Right hindlimb (tissue), 1 donor: ENCODE data around the gene TMEM218.
A peak's percentile ranks its signal among the peaks of the same experiment; 100 is the strongest.

ENCODE experiments used
- DNase-seq: peaks from one replicate; pipeline ENCODE4 v3.0.0-alpha.2; 2018

The TMEM218 gene

DNA sequence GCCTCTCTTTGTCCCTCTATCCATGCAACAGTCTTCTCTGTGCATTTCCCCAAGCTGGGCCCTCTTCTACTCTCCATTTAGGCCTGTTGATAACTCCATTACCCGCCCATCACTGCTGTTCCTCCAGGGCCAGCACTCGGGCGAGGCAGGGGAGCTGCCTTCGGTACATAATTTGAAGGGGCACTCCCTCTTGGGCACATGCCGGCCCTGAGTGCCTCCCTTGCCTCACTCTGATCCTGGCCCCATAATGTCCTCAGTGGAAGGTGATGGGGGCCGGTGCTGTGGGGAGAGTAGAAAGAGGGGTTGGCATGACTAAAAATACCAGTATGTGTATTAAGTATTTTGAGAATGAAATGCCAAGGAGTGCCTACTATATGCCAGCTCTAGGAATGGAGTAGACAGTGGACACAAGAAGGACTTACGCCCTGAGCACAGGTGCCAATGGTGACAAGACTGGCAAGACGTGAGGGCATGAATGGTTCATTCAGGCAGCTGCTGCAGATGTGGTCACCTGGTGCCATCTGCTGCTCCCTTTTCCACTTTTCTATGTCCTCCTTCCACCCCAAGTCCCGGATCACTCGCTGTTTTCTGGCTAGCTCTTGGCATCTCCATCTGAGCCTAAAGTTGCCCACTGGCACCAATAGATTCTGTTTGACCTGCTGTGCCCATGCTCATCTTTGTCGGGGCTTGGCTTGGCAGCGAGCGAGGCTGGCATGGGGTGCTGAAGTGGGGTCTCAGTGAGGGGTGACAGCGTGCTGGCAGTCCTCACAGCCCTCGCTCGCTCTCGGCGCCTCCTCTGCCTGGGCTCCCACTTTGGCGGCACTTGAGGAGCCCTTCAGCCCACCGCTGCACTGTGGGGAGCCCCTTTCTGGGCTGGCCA is 22.6 kb downstream of the TMEM218 start:
- no peak for DNase-seq

DNA sequence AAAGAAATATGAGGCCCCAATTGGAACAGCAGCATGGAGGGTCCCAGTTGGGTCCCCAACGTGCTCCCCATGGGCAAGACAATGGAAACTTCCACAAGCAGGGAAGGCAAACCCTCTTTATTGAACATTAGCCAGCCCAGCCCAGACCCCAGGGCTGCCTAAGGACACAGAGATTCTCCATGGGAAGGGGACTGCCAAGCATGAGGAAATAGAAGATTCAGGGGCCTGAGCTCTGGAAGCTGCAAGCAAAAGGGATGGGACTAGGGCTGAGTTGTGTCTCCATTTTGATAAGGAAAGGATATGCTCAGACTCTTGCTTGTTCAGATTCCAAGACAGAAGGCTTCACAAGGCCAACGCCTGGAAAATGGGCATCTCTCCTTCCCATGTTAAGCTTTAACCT is 23.3 kb downstream of the TMEM218 start:
- DNase-seq, result no peak

DNA sequence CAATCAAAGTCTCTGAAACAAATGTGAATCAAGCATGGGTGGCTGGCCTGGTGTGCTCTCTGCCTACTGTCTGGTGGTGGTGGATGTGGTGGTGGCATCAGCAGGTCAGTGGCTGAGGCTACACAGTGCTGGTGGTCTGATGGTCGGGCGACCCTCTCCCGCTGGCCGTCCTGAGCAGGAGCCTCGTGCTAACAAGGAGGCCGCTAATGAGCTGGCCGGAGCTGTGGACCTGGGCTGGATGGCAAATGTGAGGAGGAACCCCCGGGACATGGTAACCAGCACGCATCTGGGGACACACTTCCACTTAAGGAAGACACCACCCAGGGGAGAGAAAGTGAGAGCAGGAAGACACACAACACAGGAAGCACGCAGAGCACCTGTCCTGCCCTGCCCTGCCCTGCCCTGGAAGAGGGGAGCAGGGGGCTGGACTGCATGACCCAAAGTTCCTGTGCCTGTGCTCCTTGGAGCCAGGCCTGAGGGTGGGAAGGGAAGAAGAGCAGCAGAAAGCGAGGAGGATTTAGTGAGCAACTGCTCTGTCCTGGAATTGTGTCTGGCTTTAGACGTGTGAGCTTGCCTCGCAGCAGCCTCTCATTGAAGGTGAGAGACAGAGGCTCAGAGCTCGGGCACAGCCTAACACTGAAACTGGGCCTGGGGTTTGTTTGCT is 24.7 kb downstream of the TMEM218 start:
- DNase-seq, result no peak

DNA sequence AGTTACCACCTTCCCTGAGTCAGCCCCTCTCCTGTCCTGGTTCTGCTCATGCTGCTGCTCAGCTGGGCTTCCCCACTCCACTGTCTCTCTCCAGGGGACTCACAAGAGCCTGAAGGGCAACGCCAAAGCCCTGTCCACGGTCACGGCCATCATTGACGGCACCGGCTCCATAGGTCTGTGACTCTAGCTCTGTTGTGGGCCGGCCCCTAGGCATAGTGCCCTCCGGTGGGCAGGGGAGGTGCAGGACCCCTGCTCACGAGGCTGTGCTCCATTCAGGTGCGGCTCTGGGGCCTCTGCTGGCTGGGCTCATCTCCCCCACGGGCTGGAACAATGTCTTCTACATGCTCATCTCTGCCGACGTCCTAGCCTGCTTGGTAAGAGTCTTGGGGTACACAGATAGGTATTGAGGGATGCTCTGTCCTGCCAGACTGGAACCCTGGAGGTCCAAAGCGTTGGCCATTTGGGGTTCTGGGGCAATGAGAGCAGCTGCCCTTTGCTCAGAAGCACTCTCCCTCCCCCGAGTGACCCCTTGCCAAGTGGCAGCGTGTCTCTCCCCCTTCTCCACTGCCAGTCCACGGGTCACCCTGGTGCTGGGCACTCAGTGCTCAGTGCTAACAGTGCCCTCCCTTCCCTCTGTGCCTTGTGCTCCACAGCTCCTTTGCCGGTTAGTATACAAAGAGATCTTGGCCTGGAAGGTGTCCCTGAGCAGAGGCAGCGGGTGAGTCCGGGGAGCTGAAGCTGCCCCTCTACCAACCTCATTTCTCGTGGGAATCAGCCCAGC is 25.9 kb downstream of the TMEM218 start:
- DNase-seq, result peak; percentile 14

DNA sequence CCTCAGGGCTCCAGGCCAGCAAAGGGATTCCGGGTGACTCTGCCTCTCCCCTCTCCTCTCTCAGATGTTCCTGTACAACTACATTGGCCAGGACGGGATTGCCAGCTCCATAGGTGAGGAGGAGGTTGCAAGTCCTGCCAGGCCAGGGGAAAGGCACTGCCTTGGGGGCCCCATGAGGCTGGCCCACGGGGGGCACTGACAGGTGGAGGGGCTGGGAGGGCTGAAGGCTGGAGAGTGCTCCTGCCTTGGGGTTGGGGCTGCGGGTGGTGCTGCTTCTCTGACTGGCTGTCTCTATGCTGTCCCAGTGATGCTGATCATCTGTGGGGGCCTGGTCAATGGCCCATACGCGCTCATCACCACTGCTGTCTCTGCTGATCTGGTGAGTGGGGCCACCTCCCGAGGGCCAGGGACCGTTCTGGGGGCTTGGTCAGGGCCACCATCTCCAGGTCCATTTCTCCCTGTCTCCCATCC is 26.6 kb downstream of the TMEM218 start:
- no peak for DNase-seq

DNA sequence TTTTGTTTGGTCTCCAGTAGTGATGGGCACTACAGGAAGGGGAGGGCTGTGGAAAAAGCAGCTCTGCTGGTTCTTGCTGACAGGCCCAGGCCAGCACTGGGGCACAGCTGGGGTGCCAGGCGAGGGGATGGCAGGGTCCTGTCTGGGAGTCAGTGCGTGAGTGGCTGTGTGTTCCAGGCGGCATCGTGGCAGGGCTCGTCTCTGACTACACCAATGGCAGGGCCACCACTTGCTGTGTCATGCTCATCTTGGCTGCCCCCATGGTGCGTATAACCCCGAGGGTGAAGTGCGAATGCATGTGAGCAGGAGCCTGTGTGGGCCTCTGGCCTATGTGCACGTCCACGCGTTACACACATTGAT is 27.4 kb downstream of the TMEM218 start:
- no peak for DNase-seq

DNA sequence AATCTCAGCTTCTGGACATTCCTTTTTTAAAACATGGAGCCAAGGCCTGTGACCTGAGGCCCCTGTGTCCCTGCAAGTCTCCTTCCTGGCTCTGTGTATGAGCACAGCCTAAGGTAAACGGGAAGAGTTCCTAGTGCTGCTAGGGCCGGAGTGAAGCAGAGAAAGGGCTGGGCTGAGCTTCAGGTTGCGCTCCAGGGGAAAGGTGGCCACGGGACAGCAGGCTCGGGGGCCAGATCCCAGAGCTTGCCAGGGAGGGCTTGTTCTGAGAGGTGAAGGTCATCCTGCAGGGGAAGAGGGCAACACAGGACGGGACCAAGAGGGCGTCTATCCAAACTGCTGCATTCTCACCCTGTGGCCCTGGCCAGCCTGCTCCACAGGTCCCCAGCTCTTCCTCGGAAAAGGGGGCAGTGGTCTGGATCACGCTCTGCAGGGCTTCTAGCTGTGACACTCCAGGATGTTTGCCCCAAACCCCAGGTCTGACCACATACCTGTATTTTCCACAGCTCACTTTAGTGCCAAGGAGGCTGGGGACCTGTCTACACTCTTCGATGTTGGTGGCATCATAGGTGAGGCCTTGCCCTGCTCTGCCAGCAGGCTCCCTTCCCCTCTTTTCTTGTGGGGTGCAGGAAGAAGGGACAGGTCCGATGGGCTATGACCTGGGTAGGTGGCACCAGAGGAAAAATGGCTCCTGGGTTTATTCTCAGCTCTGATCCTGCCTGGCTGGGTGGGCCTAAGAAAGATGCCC is 27.9 kb downstream of the TMEM218 start:
- no peak for DNase-seq

DNA sequence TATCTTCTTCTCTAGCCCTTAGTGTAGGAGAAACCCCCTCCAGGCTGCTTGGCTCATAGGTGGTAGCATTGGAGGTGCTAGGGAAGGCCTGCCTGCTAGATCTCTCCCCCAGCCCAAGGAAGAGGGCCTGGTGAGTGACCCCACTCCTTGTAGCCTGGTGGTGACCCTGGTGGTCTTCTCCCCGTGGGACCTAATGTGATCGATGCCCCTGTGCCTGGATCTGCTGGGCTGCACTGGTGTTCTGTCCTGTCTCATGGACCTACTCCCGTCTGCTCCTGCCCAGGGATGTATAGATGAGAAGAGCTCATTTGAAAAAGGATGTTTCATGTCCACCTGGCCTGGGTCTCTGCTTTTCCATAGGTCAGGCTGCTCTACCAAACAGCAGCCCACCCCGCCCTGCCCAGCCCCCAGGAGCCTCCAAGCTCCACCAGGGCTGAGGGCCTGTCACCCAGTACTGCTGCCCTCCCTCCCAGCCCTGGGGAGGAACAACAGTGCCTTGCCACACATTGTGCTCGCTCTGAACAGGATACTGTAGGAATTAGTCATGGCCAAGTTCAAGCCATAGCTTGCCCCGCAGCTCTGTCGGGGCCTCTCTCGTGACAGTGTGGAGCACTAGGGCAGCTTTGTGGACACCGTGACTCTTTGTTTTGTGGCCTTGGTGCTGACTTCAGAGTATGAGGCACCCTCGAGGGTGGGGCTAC is 28.7 kb downstream of the TMEM218 start:
- no peak for DNase-seq

DNA sequence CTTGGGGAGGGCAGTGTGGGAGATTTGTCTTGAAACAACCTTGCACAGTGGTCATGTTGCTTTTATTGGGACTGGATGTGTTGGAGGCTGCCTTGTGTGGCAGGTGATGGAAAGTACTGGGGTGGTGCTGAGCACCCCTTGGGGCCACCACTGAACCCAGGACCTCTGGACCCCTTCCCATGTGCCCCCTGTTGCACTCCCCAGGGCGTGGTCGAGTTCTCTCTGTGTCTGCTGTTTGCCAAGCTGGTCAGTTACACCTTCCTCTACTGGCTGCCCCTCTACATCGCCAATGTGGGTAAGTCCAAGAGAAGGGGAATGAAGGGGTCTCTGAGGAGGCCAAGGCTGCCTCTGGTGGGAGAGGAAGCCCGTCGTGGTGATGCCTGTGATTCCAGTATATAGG is 29.4 kb downstream of the TMEM218 start:
- DNase-seq, result no peak

DNA sequence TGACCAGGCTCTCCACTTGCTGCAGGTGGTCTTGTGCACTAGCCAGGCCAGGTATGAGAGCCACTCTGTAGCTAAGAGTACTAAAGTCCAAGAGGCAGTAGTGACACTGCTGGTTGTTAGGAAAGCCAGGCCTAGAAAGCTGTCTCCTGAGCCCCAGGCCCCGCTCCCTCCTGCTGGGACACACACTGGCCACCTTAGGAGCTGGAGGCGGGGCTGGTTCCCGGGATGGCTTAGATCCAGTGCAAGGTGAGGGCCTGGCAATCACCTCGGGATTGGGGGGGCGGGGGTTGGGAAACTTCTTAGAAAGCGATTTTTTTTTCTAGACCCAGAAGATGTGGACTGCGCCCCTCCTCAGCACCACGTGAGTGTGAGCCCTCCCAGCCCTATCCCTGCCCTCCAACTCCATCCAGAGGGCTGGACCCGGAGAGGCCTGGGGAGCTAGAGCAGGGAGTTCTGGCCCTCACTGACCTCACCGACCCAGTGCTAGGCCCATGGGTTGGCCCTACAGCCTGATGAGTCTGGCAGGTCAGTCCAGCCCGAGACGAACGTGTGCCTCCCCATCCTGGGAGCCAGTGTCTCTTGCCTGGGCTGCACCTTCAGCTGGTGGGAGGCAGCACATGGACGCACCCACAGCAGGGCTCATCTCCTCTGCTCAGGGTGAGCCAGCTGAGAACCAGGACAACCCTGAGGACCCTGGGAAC is 30.2 kb downstream of the TMEM218 start:
- DNase-seq, result peak; percentile 16

DNA sequence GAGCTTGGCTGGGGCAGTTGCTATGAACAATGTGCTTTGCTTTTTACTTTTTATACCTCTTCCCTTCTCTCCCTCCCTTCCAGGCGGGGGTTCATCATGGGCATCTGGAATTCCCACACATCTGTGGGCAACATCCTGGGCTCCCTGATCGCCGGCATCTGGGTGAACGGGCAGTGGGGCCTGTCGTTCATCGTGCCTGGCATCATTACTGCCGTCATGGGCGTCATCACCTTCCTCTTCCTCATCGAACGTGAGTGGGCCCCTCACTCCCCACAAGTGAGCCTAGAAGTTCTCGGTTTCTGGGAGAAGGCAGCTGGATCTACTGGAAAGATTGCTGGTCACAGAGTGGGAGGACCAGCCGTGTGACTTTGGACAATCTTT is 30.9 kb downstream of the TMEM218 start:
- no peak for DNase-seq

DNA sequence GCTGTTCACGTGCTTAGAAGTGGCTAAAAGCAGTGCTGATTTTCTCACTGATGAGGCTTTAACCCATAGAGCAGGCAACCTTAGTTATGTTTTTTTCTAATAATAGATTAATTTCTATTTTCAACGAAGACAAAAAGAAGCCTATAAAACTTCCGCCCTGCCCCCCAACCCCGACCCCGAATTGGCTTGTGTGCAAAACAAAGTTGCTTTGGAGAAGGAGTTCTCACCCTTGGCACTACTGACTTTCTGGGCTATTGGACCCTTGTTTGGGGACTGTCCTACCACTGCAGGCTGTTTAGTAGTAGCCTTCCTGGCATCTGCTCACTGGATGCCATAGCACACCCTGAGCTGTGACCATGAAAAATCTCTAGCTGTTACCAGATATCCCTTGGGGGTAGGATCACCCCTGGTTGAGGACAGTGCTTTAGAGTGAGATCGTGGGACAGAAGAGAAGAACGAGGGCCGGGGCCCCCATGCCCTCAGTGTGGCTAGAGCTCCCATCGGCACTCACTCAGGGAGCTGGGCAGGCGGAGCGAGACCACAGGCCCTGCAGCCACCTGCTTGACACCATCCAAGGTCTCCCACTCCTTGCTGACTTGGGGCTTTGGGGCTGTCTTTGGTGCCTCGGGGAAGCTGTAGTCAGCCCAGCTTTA is 31.4 kb downstream of the TMEM218 start:
- DNase-seq, result no peak

DNA sequence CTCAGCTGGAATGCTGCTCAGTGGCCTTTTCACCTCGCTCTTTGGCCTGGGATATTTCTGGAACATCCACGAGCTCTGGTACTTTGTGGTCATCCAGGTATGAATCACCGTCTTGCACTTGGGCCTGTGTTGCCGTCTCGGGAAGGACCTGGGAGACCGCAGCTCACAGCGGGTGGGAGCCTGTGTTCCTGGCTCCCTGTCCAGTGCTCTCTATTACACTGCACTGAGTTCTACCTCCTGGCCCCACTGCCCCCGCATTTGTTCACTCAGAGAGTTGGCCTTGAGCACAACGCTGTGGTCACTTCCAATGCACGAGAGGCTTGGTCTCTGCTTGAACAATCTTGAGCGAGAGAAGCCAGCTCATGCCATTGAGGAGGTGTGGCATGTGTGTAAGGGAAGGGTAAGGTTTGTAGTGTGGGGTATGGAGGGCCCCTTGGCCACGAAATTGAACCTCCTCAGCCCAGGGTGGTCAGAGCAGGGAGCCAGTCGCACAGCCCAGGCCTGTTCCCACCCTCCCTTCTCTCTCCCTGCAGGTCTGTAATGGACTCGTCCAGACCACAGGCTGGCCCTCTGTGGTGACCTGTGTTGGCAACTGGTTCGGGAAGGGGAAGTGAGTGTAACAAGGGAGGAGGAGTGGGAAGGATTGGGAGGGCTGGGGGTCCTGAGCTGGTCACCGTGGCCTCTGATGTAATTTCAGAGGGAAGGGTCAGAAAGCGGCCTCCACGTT is 32.1 kb downstream of the TMEM218 start:
- DNase-seq, result peak; percentile 18

DNA sequence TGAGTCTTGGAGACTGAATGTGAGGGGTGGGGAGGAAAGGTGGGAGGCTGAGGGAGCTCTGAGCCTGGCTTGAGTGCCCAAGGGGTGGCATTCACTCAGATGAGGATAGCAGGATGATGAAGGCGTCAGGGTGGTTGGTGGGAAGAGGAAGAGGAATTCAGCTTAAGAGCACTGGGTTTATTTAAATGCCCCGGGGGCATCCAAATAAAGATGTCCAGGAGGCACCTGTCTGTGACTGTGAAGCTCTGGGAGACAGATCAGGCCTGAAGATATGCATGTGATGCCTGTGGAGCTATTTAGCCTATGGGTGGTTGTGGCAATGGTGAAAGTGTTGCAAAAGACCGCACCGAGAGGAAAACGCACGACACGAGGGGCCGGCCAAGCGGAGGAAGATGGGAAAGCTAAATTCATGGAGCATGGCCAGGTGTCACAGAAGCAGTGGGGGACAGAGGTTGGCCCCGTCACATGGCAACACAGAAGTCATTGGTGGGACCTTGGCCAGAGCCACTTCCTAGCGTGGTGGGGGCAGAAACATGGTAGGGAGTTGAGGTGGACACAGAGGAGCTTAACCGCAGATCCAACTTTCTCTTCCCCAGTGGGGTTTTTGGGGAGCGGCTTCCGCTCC is 32.8 kb downstream of the TMEM218 start:
- no peak for DNase-seq

DNA sequence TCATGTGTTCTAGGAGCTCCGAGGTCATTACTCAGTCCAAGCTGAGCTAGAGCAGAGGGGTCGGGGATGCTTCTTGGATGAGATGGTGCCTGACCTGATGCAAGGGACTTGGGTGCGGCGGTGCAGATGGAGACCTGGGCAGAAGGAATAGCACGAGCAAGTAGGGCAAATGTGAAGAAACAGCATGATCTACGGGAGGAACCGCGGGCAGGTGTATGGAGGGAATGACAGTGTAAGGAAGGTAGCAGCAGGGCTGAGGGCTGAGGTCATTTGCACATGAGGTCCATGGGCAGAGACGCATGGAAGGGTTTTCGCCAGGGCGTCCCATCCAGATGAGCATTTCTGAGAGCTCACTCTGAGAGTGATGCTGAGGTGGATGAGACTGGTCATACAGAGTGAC is 33.4 kb downstream of the TMEM218 start:
- no peak for DNase-seq

DNA sequence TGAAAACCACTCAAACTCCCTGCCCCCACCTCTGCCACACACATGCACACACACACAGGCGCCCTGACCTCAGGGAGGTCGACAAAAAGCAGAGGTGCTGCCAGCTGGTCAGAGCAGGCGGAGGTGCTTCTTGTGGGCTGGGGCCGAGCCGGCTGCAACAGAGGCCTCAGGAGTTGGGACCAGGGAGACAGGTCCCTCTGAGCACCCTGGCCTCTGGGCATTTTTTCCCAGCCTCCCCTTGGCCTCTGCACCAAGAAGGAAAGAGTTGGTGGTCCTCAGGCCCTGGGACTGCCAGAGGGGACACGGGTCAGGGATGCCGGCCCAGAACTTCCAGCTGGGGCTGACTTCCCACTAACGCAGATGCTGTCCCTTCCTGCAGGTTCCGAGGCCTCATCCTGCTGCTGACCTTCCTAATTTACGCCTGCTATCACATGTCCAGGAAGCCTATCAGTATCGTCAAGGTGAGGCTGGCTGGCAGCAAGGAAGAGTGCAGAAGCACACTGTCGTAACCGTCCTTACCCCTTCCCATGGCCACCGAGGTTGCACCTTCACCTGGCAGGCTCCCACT is 35.0 kb downstream of the TMEM218 start:
- DNase-seq, result no peak

DNA sequence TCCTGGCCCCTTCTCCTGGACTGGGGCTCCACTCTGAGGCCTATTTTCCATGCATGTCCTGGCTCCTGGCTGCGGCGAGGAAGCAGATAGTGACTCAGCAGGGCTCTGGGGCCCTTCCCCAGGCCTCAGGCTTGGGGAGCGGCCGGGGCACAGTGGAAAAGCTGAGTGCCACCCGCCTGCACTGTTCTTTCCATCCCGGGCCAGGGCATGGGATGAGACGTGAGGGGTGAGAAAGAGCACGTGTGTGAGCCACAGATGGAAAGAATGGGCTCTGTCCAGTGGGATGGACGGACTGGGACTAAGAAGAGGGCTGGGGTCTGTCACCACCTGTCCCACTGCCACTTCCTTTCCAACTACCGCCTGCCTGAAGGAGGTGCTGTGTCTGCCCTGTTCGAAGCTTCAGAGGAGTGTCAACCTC is 35.5 kb downstream of the TMEM218 start:
- peak; percentile 33 for DNase-seq

DNA sequence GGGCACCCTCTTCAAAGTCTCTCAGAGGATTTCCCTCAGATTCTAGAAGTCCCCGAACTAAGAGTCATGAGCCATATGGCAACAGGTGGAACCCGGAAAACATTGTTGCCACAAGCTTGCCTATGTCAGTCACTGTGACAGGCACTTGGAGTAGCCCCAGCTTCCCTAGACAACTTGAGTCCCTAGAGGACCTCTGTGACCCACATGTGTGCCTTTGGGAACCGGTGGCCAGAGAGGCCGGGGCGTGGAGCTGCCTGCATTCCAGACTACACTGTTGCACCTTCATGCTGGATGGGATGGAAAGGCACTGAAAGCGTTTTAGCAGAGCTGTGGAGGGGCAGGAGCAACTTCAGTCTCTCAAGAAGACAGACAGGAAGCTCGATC is 36.2 kb downstream of the TMEM218 start:
- DNase-seq, result peak; percentile 18

DNA sequence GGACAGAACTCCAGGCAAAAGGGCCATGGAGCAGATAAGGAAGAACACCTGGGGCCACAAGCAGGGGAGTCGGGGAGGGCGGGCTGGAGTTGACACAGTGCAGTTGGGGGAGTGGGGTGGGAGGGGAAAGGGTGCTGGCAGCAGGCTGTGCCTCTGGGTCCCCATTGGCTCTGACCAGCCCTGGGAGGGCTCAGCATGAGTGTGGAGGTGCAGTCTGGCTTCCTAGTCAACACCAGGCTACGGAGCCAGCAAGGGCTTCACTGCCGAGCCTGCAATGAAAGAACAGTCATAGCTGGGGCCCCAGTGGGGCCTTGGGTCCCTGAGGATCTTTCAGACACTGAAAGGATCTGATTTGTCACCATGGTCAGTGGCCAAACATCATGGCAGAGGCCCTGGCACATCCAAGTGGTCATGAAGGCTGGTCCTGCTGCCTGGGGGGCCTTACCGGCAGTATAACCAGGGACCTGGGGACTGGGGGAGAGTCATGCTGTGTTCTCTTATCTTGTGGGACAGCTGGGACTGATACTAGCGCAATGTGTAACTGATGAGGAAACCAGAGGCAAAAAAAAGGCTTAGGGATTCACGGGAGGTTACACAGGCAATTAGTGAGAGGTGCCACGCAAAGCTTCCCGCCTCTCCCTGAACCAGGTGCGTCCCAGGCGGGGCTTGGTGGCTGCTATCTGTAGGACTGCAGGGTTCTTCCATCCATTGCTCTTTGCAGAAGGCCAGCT is 36.8 kb downstream of the TMEM218 start:
- peak; percentile 16 for DNase-seq
